ENCODE results near the gene SIAH3.
A peak's percentile ranks its signal among the peaks of the same experiment; 100 is the strongest.

SIAH3 gene

DNA sequence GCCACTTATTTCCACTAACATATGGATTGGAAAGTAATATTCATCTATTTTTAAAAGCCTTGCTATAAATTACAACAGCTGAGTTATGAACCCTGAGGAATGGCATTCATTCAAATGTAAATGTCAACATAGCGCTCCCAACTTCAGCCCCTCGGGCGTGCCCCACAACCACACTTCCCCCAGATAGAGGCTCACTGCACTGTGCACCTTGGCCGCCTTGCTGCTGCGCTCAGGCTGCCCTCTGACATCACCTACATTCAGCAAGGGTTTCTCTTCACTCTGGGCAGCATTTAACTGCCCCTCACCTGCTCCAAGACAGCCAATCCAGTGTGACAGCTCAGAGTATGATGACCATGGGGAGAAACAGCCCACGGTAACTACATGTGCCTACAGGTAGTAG is 35.1 kb downstream of the SIAH3 start:
- no peak for DNase-seq

DNA sequence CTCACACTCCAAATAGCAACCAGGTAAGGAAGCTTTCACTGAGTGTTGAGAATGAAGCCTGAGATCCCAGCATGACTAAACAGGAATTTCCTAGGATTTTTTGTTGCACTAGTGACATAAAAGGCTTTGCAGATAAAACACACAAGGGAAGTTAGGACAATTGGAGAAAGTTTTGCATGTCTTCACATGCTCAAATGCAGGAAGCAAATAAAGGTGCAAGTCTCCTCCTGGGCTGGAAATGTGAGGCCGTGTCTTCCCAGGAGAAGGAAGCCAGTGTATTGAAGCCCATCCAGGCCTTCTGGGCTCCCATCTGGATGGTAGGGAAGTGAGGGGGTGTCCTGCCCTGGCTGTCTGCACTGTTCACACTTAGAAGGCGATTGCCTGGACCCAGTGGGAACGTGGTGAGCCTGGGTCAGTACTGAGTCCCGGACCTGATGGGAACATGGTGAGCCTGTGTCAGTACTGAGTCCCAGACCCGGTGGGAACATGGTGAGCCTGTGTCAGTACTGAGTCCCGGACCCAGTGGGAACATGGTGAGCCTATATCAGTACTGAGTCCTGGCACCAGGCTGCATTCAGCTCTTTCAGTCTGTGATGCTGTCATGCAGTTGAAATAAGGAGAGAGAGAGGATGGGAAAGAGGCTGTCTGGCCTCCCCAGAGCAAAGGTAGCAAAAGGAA is 38.7 kb downstream of the SIAH3 start:
- DNase-seq = no peak

DNA sequence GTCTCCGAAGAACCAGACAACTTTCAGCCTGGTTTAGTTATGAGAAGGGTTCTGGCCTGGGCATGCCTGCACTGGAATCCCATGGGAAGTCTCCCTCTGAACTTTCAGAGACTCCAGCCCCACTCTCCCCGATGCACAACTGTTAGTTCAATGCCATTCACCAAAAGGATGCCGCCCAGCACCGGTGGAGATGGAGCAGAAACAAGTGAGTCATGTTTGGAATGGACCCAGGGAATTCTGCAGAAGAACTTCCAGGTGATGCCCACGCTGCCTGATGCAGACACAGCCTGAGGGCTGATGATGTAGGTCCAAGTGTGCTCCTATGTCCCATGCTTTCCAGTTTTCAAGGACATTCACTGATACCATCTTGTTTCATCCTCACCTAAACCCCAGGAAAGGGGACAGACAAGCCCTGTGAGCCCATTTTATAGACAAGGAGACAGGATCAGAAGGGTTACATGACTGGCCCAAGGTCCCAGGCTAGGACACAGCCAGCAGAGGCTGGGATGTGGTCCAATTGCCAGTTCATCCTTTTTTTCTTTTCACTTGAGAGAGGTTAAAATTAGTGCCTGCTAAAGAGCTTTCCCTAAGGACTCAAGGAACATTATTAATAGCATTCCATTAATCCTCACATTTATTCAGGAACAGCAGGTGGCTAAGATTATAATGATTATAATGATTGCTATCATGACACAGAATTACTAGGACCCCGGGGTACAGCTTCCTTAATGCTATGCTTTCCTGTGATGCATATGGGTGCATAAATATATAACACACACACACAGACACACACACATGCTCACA is 39.5 kb downstream of the SIAH3 start:
- DNase-seq = no peak

DNA sequence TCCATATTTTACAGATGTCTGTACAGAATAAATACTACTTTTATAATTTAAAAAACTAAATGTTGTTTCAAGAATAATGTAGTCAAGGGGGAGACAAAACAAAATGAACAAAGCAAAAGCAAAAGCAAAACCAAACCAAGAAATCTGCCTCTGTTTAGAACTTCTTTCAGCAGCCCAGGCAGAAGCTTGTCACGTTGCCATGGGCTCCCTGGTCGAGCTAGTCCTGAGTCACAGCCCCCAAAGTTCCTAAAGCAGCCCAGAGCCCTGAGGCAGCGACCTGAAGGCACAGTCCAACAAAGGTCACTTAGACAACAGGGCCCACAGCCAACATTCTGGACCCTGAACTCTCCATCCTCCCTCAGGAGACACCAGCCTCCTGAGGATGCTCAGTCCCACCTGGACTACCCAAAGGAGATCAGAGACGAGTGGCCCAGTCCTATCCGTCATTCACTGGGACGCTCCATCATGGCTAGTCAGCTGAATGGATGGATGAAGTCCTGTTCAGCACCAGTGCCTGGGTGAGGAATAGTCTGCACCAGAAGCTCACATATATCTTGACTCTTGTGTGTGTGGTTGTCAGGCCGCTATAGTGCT is 41.7 kb downstream of the SIAH3 start:
- DNase-seq = no peak

DNA sequence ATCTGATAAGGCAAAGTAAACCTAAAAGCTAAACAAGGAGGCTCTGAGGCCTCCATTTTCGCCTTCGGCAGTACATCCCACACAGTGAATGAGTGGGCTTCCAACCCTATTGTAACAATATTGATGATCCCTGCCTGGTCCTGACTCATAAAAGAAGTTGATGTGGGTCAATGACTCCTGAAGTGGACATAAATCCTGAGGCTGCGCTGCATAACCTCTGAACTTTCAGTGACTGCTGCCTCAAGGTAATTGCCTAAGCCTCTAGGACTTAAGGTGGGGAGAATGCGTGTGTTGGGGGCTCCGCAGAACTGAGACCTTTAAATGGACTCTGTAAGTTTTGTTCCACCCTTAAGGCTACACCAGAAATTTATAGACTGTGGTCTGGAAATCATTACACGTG is 42.6 kb downstream of the SIAH3 start:
- DNase-seq = no peak

DNA sequence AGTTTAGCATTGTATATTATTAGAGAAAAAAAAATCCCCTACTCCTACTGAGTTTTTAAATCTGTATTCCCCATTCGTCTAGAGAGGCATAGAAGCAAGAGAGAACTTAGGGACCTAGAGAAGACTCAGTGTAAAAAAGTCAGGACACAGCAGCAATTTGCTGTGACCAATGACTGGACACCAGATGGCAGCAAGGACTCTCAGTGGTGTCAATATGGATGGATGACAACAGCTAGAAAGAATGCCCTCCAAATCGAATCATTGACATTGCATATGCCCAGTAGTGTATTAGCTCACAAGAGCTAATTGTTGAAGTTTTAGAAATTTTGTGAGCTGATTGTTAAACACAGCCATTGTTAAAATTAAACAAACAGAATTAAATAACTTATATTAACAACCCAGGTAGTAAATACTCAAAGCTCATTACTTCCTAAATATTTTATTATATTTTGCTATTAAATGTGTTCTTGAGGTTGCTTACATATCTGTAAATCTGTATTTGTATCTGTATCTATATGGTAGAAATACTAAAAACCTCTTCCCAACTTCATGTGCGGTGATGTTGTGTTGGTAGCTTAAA is 43.9 kb downstream of the SIAH3 start:
- peak; percentile 4 for DNase-seq

DNA sequence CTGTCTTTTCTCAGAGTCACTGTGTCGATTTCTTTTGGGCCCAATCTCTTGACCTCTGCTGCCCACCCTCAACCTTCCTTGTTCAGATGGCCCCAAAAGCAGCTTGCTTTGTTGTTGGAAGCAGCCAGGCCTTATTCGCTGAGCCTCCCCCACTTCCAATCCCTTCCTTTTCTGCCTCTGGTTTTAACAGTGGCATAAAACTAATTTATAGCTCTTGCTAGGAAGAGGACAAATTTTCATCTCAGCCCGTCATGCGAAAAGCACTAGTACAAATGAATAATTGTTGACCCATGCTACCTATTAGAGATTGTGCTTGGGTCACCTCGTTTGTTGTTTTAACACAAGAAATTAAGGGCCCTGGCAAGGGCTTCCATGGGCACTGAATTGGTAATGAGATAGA is 51.1 kb downstream of the SIAH3 start:
- no peak for DNase-seq

DNA sequence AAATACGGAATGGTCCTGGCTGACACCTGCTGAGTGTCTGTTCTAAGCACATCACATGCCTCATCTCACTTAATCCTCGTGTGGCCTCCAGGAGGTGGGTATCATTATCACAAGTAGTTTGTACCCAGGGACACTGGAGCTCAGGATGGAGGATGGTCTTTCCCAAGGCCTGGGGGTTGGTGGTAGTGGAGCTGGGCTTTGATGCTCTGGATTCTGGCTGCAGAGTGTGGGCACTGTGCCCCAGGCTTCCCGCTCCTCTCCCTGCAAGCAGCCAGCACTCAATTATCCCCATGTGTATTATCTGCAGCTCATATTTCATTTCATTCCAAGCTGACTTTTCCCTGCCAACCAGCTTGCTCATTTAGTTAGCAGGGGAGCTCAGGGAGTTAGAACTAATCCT is 52.1 kb downstream of the SIAH3 start:
- DNase-seq = no peak

DNA sequence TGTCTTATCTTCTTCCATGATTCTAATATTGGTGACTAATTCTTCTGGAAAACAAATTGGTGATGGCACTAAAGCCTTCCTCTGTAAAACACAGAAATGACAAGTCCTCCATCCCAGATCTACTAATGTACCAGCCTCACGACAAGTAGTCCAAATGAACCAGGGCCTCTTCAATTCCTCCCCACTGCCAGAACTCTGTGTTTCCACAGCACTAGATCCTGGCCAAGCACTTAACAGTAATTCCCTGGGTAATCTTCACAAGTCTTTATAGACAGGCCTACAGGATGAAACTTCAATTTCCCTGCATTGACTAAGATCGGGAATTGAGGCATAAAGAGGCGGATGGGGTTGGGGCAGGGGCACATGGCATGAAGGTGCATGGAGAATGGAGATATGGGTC is 52.7 kb downstream of the SIAH3 start:
- DNase-seq = no peak

DNA sequence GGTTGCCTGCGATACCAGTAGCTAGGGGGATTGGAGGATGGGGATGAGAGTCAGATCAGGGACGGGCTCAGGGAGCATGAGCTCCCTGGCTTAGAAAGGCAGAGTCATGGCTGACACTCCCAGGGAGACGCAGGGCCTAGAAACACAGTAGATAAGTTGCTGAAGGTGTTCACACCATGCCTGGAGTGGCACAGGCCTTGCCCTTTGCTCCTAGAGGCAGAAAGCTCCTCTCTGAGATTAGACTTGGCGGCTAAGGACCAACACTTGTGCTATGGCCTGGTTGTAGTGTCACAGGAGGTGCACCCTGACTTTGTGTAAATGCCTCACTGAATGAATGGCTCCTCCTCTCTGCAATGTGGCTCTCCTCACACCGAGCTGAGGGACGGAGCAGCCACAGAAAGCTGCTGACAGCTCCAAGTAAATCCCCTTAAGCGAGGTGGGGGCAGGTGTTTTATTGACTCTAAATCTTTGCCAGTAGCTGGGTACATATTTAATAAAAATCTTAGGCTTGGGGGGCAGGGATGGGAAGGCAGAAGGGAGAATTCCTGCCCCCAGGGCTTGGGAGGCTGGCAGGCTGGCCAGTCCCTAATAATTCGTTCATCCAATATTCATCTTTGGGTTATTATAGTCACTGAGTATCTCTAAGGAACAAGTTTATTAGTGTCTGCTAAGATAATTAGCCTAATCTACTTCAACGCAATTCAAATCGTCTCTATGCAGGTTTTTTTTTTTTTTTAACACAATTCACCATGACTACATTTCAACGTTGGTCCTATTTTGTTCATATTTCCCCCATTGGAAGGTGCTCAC is 54.9 kb downstream of the SIAH3 start:
- DNase-seq = no peak

DNA sequence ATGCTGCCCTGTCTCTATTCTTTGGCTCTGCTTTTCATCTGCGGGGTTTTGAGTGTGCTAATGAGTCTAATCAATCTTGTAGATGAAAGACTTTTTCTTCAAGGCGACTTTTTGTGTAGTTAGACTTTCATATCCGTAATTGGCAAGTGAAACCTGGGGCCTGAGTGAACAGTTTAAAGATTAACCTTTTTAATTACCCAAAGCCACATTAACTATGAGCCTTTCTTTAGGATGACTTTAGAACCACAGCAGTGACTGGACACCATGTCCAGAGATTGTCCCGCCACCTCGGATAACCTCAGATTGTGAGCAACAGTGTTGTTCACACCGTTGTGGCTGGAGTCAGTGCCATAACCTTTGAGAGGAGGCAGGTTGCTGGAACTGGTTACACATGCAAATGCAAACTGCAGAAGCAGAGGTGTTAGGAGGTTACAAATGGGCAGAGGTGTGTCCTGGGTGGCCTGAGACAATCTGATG is 58.7 kb downstream of the SIAH3 start:
- no peak for DNase-seq

DNA sequence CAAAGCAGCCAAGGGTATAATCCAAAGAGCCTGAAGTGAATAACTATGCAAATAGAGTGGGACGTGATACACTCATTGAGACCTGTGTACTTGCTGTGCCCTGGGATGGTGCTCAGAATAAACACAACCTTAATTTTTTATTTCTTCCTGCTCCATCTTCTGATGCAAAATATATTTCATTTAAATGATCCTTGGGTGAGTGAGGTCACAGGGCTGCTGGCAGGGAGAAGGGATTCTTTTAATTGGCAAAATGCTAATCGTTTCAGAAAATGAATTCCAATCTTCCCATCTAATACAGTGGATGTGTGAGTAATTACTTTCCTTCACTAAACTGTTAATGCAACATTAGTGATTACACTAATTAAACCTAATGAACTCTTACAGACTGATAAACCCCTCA is 63.5 kb downstream of the SIAH3 start:
- no peak for DNase-seq

DNA sequence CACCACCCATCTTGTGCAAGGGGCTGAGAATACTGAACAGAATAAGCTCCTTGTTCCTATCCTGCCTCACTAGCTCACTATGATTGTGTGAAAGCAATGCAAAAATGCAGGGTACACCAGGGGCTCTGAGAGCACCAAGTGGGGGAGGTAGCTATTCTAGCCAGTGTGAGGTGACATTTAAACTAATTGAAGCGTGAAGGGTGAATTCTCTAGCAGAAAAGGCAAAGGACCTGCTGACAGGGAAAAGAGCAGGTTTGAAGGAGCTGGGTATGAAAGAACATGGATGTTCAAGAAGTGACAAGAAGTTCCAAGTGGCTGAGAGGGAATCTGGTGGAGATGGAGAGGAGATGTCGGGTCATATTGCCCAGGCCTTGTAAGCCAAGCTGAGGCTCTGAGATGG is 64.2 kb downstream of the SIAH3 start:
- no peak for DNase-seq

DNA sequence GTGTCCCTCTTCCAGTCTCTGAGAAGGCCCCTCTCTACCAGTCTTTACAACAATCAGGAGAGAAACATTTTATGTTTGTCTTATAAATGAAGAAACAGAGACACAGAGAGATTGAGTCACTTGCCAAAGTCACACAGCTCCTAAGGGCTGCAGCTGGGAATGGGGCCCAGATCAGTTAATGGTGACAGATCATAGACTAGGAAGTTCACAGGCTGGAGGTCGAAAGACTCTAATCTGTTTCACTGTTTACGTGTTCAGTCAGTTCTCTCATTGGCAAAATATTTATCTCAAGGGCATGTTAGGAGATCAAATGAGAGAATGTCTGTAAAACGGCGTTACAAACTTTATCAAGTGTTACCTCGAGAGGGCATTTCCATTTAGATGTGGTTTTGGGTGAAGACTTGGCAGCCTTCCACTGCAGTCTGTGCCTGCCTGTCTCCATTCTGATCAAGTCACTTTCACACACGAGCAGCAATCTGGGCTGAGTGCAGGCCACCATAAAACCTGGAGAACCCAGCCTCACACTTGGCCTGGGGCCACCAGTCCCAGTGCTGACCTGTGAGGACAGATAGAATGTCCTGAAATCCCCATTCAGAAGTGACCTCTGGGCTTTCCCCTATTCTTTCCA is 65.1 kb downstream of the SIAH3 start:
- DNase-seq = no peak

DNA sequence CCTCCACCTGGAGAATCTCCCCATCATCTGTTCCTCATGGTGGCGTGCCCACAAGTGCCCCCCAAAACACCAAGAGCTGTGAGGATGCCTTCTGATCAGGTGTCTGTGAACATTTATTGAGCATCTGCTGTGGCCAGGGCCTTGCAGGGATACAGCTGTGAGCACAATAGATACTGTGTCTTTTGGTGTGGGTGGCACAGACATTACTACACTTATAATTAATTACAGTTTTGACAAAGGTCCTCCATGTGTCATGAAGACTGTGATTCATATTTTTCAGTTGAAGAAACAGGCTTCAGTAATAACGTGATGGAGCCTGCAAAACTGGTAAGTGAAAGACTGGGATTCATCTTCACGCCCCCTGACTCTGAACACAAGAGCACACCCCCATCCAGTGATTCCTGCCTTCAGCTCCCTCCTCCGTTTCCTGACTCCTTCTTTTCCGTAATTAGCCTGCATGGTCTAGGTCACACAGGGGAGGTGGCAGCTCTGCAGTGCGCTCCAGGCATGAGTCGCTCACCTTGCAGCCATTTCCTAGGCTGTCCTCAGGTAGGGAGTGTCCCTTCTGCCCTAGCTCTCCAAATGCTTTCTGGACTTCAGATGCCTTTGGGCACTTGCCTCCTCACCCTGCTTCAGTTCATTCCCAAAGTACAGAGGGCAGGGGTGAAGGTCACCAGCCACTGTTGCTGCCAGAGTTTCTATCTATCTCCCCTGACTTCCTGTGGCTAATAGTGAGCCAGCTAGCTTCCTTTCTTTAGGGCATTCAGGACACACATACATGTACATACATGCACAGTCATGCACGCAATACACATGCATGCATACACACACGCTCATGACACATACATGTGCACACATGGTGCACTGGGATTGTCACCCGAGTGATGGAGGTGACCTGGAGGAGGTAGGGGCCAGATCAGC is 66.5 kb downstream of the SIAH3 start:
- no peak for DNase-seq

DNA sequence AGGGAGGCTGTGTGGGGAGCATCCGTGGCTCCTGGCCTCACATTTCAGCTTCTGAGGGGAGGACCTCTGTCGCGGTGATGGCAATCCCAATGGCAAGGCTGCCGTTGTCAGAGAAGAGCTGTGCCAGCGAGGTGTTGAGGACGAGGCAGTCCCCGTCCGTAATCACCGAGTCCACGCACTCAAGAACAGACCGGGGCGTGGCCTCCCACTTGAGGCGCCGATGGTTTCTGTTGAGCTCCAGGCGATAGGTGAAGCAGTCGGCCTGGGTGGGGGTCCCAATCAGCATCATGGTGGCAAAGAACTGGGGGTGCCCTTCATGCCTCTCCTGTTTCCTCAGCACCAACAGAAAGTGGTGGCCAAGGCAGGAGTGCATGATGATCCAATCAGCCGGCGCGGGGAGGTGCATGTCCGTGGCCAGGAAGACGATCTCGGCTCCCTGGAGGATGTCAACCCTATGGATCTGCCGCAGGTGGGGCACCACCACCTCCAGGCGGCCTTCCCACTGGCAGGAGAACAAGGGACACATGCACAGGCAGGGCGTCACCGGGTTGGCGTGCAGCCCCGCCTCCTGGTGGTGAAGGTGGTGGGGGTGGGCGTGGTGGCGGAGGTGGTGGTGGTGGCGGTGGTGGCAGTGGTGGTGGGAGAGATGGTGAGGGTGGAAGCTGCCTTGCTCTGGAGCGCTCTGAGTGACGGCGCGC is 68.1 kb downstream of the SIAH3 start:
- DNase-seq = no peak

DNA sequence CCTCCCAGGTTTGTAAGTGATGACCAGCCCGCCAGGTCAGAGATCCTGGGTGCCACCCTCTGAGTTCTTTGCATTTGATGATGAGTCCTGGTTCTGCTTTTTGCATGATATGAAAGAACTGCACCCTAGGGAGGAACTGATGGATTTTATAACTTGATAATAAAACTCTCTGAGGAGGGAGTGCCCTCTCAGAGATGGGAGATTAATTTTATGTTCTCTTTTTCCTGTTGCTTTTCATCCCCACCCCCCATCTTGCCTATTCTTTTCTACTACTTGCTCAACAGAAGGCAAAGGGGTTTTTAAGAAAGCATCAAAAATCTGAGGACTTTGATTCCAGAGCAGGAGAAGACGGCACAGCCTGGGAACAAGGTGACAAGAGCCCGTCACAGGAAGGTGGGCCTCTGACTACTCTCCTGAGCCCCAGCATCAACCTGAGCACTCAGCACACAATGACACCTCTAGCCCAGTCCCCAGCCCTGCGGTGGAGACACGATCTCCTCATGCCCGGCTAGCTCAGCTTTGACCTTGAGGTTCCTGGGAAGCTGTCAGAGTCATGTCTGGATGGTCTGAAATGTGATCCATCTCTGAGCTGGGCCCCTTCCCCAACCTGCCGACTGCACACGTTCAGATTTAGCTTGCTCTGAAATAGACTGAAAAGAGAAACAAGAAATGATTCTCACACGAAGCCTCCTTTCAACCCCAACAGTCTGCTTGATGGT is 69.1 kb downstream of the SIAH3 start:
- no peak for DNase-seq

DNA sequence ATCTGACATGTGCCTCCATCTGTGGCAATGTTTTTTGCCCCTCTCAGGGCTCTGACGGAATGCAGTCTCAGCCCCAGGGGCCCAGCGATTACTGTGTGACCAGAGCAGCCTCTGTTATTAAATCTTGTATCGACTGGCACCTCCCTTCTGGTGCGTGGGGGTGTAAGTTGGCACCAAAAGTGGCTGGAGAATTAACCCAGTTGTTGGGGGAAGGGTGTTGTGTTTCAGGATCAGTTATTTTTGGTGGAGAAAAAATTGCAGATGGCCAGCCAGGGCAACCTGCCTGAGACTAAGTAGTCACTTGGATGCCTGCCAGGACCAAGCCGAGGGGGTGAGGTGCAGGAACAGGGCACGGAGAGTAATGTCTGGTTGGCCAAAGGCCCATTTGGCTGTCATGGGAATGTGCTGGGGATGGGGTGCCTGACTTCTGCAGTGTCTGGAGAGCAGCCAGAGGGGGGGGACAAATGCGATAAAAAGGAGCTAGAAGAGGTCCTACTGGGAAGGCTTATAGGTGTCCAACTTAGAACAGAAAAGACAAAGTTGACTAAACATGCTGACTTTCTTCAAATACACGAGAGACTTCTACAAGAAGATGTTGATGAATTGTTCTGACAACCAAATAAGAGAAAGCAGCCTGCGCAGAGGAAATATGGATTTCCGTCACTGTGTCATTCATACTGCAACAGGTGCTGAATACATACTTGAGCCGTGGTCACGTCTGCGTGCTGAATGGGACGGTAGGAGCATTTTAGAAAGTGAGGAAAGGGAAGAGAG is 69.8 kb downstream of the SIAH3 start:
- peak; percentile 34 for DNase-seq

DNA sequence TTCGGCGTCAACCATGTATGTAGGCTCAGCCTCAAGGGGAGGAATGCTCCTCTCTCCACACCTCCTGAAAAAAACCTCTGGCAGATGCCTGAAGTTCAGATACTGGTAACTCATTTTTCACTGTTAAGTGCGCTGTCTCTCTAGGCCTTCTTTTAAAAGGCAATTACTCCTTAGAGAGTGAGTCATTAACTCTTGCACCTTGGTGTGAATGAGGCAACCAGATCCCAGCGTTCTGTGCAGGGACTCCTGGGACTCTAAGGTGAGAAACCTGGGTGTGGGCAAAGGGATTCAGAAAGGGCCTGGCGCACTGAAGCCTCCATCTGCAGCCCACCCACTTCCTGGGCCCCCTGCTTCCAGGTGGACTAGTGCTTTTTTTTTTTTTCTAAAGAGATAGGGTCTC is 71.7 kb downstream of the SIAH3 start:
- DNase-seq = no peak
